Spleen (tissue), 11 donors: ENCODE measurements around the gene PRRT1B. TPM values are rescaled to one million over a fixed set of nuclear protein-coding genes. Genes with fewer than 3 reads are reported as not detected.

Experiments
- DNase-seq: peaks from one replicate; pipeline ENCODE4 v3.0.0-alpha.2; 2020
- H3K27ac ChIP-seq, 8 donors: fragments of 200-600 bp; sonication (generic) in 7 of 8; 1 replicate in 4 of 8; 2 replicates in 4 of 8; pipeline versions ENCODE4 v1.5.0 to v1.8.0; 2016 to 2021; ENCODE audit warnings: inconsistent platforms in 4 of 8, mild to moderate bottlenecking in 4 of 8, moderate library complexity in 1 of 8
- H3K27me3 ChIP-seq, 7 donors: fragments of 200-600 bp; sonication (generic) in 6 of 7; replicated peaks in 1 of 7; 1 replicate in 4 of 7; 2 replicates in 3 of 7; pipeline versions ENCODE4 v1.5.0 to v1.8.0; 2016 to 2021; ENCODE audit warnings: inconsistent platforms in 3 of 7, mild to moderate bottlenecking in 1 of 7
- H3K36me3 ChIP-seq, 6 donors: fragments of 200-600 bp; sonication (generic) in 5 of 6; 1 replicate in 4 of 6; 2 replicates in 2 of 6; pipeline versions ENCODE4 v1.5.0 to v1.8.0; 2016 to 2021; ENCODE audit warnings: inconsistent platforms in 2 of 6
- H3K4me1 ChIP-seq, 6 donors: fragments of 200-600 bp; sonication (generic) in 5 of 6; 1 replicate in 3 of 6; 2 replicates in 3 of 6; pipeline versions ENCODE4 v1.5.0 to v1.8.0; 2016 to 2021; ENCODE audit warnings: inconsistent platforms in 3 of 6
- H3K4me3 ChIP-seq, 8 donors: fragments of 200-600 bp; sonication (generic) in 7 of 8; 1 replicate in 4 of 8; 2 replicates in 4 of 8; pipeline versions ENCODE4 v1.5.0 to v1.8.0; 2016 to 2021; ENCODE audit warnings: inconsistent platforms in 4 of 8, mild to moderate bottlenecking in 4 of 8, moderate library complexity in 2 of 8
- H3K9me3 ChIP-seq, 8 donors: fragments of 200-600 bp; sonication (generic) in 7 of 8; 1 replicate in 4 of 8; 2 replicates in 4 of 8; pipeline versions ENCODE4 v1.5.0 to v1.8.0; 2016 to 2021; ENCODE audit warnings: inconsistent platforms in 4 of 8
- POLR2A ChIP-seq, 3 donors: fragments of 450-650 bp; IDR thresholded peaks; one replicate each; pipeline ENCODE4 v1.5.1; 2017; ENCODE audit warnings: antibody characterized with exemption in 3 of 3, mild to moderate bottlenecking in 1 of 3
- POLR2AphosphoS5 ChIP-seq, 3 donors: sonication (generic); formaldehyde crosslinking; IDR thresholded peaks; one replicate each; pipeline ENCODE4 v1.5.1; 2017; ENCODE audit warnings: antibody characterized with exemption in 3 of 3
- WGBS, 5 donors: extraction: QIAGEN DNeasy Blood & Tissue Kit in 3 of 5; methylation state at CpG; one replicate each; pipeline versions ENCODE4 v1.1.5 to v1.1.7; 2013 to 2018; 5-methylcytosine and 5-hydroxymethylcytosine counted together
- intact Hi-C: fragments of 100-400 bp; cut with DNase I; formaldehyde crosslinking; loops from one replicate; pipeline ENCODE4 v1.15.0; 2023; ENCODE audit warnings: low total_unique reads
- polyA plus RNA-seq, 3 donors: library from polyadenylated mRNA; stranded (reverse); fragments of 200-250 nt; gene quantifications; one replicate each; pipeline ENCODE4 v1.2.1, GENCODE V29; 2013
- total RNA-seq, 7 donors: library from RNA; depleted of rRNA in 3 of 7; stranded (reverse); fragments of >200 nt in 3 of 7; fragmentation: NEBNext Ultra II Directional in 4 of 7; extraction: Animal tissue kit (Norgen Biotek cat#: 25700) in 4 of 7; gene quantifications; one replicate each; pipeline versions ENCODE4 v1.1.0 to v1.2.1, GENCODE V29; 2016 to 2021
- TF ChIP-seq, protein P1 (sequence below), 11 experiments: fragments of 200-600 bp in 7 of 11; fragments of 450-650 bp in 4 of 11; sonication (generic) in 4 of 11; IDR thresholded peaks in 8 of 11; conservative IDR thresholded peaks in 3 of 11; 1 replicate in 7 of 11; 2 replicates in 4 of 11; pipeline versions ENCODE4 v1.4.0 to v1.8.0; 2016 to 2021; ENCODE audit warnings: antibody characterized with exemption in 11 of 11, inconsistent platforms in 4 of 11, mild to moderate bottlenecking in 1 of 11
- donor health status: healthy with polysubstance abuse.
- donor health status: DM: no; HTN: no; CAD: no; lungs with moderate emphysema.
- donor health status: DM: no; HTN: no; CAD: no.
- donor health status: Bipolar disorder and iron deficiency.
- donor health status: healthy.
- donor health status: DM: no; HTN: no; CAD: no.
- donor health status: DM: yes; HTN: yes; CAD: no.

Gene PRRT1B
- total and polyA plus RNA-seq, 10 donors, result not detected

- no peak overlapping the region for H3K27ac ChIP-seq
- peaks cover 0 to 5% (median 0%) of the 10 kb centered on the region in 6 donors for H3K4me1 ChIP-seq
- WGBS, 5 donors, result 23 to 53% (median 30%) methylated on average over 17 to 54 of the region's 54 CpGs
- no peak for DNase-seq
- peaks cover 0 to 49% (median 29%) of the 10 kb centered on the region in 7 donors for H3K27me3 ChIP-seq
- H3K36me3 ChIP-seq, result no peaks in the 10 kb centered on the region
- intact Hi-C loops, result no loop called here
- peak overlapping the region in 1 of 8 donors; percentile 27 for H3K4me3 ChIP-seq
- peaks cover 0 to 5% (median 0%) of the 10 kb centered on the region in 8 donors for H3K9me3 ChIP-seq
- TF ChIP-seq, protein P1, sequence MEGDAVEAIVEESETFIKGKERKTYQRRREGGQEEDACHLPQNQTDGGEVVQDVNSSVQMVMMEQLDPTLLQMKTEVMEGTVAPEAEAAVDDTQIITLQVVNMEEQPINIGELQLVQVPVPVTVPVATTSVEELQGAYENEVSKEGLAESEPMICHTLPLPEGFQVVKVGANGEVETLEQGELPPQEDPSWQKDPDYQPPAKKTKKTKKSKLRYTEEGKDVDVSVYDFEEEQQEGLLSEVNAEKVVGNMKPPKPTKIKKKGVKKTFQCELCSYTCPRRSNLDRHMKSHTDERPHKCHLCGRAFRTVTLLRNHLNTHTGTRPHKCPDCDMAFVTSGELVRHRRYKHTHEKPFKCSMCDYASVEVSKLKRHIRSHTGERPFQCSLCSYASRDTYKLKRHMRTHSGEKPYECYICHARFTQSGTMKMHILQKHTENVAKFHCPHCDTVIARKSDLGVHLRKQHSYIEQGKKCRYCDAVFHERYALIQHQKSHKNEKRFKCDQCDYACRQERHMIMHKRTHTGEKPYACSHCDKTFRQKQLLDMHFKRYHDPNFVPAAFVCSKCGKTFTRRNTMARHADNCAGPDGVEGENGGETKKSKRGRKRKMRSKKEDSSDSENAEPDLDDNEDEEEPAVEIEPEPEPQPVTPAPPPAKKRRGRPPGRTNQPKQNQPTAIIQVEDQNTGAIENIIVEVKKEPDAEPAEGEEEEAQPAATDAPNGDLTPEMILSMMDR (IDR thresholded peaks at IDR 0.05 in 8 of 11, conservative IDR thresholded peaks at IDR 0.05 in 3 of 11), result no peak
- TF ChIP-seq POLR2AphosphoS5 (IDR thresholded peaks at IDR 0.05), result no peak
- TF ChIP-seq POLR2A (IDR thresholded peaks at IDR 0.05), result no peak
These were observed 9.6 kb downstream of the PRRT1B start for GRCh38 chr9:131554843-131555351.

DNA sequence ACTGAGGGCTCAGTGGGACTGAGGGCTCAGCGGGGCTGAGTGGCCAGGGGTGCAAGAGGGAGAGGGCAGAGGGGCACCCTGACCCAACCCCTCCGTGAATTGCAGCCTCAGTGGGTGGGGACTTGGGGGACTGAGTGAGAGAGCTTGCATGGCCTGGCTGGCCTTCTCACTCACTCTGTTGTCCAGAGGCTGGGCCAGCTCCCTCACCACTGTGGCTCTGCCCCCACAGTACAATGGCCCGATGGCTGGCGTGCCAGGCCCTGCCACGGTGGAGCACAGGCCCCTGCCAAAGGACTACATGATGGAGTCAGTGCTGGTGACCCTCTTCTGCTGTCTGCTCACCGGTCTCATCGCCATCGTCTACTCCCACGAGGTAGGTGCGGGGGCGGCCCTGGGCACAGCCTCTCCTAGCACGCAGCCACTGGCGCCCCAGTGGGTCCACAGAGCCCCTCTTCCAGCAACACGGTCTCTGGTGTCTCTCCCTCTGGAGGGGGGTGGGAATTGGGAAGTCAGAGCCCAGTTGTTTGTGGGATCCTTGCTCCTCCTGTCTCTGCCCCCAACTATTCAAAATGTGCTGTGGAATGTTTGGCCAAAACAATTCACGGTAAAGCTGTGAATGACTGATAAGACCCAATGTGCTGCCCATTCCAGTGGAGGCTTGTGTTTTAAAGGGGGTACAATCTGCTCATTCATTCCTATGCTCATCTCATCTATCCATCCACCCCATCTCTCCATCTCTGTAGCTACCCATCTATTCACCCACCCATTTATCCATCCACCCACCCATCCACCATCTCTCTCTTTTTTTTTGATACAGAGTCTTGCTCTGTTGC lies 10.7 kb downstream of the PRRT1B start:
- WGBS, 5 donors, result 85 to 91% (median 89%) methylated on average over 10 to 15 of the region's 15 CpGs
- Histone ChIP-seq H3K27ac (no peak overlapping the region), H3K27me3 (peaks cover 0 to 49% (median 29%) of the 10 kb centered on the region in 7 donors), H3K36me3 (no peaks in the 10 kb centered on the region), H3K4me1 (peaks cover 0 to 5% (median 0%) of the 10 kb centered on the region in 6 donors), H3K4me3 (no peak overlapping the region), H3K9me3 (peaks cover 0 to 11% (median 3%) of the 10 kb centered on the region in 8 donors)
- TF ChIP-seq POLR2A (IDR thresholded peaks at IDR 0.05) (no peak), POLR2AphosphoS5 (IDR thresholded peaks at IDR 0.05) (peak in 2 of 3 donors; percentile 10 to 48)
- TF ChIP-seq, protein P1 (IDR thresholded peaks at IDR 0.05 in 8 of 11, conservative IDR thresholded peaks at IDR 0.05 in 3 of 11), result no peak
- intact Hi-C loops, result no loop called here
- DNase-seq, result no peak

DNA sequence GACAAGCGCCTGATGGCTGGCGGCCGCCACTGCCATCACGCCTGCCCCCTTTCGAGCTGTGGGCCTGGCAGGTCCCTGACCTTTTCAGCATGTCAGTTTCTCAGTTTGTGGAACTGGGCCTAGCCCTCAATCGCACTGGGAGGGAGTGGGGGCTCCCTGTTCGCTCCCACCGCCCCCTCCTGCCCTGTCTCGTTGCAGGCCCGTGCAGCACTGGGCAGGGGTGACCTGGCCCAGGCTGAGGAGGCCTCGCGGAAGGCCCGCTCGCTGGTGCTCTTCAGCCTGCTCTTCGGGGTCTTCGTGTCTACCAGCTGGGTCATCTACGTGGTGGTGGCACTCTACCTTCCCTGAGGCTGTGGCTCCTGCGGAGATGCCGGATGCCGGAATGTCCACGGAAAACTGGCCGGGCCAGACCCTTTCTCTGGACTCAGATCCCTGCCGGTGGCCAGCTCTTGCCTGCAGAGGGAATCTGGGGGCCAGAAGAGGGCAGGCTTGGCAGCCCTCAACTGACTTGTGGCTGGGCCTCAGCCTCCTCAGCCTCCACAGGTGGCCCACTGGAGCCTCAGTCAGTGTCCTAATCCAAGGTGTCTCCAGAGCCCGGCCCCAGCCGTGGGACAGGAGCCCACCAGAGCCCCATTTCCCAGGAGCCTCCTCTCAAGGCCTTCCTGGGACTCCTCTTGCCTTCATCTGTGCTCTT lies 12.7 kb downstream of the PRRT1B start:
- Histone ChIP-seq H3K4me3 (no peak overlapping the region), H3K36me3 (no peaks in the 10 kb centered on the region), H3K9me3 (peaks cover 0 to 22% (median 14%) of the 10 kb centered on the region in 8 donors), H3K27ac (no peak overlapping the region), H3K4me1 (peaks cover 0 to 5% (median 0%) of the 10 kb centered on the region in 6 donors), H3K27me3 (peaks cover 0 to 43% (median 29%) of the 10 kb centered on the region in 7 donors)
- peak in 1 of 3 donors; percentile 66 for TF ChIP-seq POLR2AphosphoS5 (IDR thresholded peaks at IDR 0.05)
- no peak for TF ChIP-seq POLR2A (IDR thresholded peaks at IDR 0.05)
- TF ChIP-seq, protein P1 (IDR thresholded peaks at IDR 0.05 in 8 of 11, conservative IDR thresholded peaks at IDR 0.05 in 3 of 11), result no peak
- no peak for DNase-seq
- intact Hi-C loops, result no loop called here
- WGBS, 5 donors, result 86 to 95% (median 93%) methylated on average over 12 to 25 of the region's 25 CpGs
